ENCODE results near the gene USP25.

DNA sequence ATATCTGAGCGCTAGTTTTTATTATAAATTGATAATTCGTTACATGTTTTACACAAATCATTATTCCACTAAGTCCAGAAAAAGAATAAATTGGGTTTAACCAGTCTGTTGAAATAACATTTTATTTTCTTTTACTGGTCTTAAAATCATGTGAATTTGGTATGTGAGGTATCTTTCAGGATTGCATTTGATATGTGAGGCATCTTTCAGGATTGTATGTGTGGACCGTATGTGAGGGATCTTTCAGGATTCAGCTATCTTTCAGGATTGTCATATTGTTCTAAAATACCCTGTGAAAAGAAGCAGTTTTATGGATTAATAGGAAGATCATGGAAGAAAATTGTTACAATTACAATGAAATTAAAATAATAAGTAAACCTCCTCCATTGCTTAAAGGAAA, 42.9 kb downstream of the USP25 start:
- TF ChIP-seq, protein P1, sequence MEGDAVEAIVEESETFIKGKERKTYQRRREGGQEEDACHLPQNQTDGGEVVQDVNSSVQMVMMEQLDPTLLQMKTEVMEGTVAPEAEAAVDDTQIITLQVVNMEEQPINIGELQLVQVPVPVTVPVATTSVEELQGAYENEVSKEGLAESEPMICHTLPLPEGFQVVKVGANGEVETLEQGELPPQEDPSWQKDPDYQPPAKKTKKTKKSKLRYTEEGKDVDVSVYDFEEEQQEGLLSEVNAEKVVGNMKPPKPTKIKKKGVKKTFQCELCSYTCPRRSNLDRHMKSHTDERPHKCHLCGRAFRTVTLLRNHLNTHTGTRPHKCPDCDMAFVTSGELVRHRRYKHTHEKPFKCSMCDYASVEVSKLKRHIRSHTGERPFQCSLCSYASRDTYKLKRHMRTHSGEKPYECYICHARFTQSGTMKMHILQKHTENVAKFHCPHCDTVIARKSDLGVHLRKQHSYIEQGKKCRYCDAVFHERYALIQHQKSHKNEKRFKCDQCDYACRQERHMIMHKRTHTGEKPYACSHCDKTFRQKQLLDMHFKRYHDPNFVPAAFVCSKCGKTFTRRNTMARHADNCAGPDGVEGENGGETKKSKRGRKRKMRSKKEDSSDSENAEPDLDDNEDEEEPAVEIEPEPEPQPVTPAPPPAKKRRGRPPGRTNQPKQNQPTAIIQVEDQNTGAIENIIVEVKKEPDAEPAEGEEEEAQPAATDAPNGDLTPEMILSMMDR (IDR thresholded peaks at IDR 0.05; ENCODE audit: insufficient read depth, low read length): no peak
- TF ChIP-seq, protein P2, sequence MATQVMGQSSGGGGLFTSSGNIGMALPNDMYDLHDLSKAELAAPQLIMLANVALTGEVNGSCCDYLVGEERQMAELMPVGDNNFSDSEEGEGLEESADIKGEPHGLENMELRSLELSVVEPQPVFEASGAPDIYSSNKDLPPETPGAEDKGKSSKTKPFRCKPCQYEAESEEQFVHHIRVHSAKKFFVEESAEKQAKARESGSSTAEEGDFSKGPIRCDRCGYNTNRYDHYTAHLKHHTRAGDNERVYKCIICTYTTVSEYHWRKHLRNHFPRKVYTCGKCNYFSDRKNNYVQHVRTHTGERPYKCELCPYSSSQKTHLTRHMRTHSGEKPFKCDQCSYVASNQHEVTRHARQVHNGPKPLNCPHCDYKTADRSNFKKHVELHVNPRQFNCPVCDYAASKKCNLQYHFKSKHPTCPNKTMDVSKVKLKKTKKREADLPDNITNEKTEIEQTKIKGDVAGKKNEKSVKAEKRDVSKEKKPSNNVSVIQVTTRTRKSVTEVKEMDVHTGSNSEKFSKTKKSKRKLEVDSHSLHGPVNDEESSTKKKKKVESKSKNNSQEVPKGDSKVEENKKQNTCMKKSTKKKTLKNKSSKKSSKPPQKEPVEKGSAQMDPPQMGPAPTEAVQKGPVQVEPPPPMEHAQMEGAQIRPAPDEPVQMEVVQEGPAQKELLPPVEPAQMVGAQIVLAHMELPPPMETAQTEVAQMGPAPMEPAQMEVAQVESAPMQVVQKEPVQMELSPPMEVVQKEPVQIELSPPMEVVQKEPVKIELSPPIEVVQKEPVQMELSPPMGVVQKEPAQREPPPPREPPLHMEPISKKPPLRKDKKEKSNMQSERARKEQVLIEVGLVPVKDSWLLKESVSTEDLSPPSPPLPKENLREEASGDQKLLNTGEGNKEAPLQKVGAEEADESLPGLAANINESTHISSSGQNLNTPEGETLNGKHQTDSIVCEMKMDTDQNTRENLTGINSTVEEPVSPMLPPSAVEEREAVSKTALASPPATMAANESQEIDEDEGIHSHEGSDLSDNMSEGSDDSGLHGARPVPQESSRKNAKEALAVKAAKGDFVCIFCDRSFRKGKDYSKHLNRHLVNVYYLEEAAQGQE (IDR thresholded peaks at IDR 0.05; ENCODE audit: insufficient replicate concordance, low read depth): no peak
- no peak for TF ChIP-seq POLR2AphosphoS5 (IDR thresholded peaks at IDR 0.05; ENCODE audit: low read depth)
